Measurements from ENCODE around the gene HS6ST3.

DNA sequence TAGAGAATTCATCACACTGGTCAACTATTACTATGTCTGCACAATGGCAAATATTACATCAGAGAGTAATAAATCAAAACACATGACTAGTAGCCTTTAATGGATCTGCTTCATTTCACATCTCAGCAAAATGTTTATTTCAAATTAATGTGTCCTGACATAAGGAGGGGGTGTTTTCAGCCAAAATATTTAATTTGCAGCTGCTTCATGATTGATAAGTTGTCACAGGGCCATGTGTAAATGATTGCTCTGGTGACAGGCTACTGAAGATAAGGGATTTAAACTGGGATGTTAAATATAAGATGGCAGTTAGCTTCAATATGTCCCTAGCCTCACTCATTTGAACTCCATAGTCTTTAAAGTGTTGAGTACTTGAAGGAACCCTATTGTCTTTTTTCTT, 601.1 kb downstream of the HS6ST3 start:
- TF ChIP-seq, protein P1, sequence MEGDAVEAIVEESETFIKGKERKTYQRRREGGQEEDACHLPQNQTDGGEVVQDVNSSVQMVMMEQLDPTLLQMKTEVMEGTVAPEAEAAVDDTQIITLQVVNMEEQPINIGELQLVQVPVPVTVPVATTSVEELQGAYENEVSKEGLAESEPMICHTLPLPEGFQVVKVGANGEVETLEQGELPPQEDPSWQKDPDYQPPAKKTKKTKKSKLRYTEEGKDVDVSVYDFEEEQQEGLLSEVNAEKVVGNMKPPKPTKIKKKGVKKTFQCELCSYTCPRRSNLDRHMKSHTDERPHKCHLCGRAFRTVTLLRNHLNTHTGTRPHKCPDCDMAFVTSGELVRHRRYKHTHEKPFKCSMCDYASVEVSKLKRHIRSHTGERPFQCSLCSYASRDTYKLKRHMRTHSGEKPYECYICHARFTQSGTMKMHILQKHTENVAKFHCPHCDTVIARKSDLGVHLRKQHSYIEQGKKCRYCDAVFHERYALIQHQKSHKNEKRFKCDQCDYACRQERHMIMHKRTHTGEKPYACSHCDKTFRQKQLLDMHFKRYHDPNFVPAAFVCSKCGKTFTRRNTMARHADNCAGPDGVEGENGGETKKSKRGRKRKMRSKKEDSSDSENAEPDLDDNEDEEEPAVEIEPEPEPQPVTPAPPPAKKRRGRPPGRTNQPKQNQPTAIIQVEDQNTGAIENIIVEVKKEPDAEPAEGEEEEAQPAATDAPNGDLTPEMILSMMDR (IDR thresholded peaks at IDR 0.05; ENCODE audit: low read depth, low read length, poor library complexity, severe bottlenecking), result no peak
- TF ChIP-seq EZH2phosphoT487 (IDR thresholded peaks at IDR 0.05; ENCODE audit: borderline replicate concordance, low read length), result no peak

All from DOHH2 (cell line).